ENCODE data around the gene FBXO27. TPM values are rescaled to one million over a fixed set of nuclear protein-coding genes. Genes with fewer than 3 reads are reported as not detected.

The FBXO27 gene
- total and polyA plus RNA-seq, 2 of the 8 experiments (the other 6 are each of a cell fraction or from before 2014, with no cell fraction given) = 10.9 to 25.5 TPM

- TF ChIP-seq, protein P1, sequence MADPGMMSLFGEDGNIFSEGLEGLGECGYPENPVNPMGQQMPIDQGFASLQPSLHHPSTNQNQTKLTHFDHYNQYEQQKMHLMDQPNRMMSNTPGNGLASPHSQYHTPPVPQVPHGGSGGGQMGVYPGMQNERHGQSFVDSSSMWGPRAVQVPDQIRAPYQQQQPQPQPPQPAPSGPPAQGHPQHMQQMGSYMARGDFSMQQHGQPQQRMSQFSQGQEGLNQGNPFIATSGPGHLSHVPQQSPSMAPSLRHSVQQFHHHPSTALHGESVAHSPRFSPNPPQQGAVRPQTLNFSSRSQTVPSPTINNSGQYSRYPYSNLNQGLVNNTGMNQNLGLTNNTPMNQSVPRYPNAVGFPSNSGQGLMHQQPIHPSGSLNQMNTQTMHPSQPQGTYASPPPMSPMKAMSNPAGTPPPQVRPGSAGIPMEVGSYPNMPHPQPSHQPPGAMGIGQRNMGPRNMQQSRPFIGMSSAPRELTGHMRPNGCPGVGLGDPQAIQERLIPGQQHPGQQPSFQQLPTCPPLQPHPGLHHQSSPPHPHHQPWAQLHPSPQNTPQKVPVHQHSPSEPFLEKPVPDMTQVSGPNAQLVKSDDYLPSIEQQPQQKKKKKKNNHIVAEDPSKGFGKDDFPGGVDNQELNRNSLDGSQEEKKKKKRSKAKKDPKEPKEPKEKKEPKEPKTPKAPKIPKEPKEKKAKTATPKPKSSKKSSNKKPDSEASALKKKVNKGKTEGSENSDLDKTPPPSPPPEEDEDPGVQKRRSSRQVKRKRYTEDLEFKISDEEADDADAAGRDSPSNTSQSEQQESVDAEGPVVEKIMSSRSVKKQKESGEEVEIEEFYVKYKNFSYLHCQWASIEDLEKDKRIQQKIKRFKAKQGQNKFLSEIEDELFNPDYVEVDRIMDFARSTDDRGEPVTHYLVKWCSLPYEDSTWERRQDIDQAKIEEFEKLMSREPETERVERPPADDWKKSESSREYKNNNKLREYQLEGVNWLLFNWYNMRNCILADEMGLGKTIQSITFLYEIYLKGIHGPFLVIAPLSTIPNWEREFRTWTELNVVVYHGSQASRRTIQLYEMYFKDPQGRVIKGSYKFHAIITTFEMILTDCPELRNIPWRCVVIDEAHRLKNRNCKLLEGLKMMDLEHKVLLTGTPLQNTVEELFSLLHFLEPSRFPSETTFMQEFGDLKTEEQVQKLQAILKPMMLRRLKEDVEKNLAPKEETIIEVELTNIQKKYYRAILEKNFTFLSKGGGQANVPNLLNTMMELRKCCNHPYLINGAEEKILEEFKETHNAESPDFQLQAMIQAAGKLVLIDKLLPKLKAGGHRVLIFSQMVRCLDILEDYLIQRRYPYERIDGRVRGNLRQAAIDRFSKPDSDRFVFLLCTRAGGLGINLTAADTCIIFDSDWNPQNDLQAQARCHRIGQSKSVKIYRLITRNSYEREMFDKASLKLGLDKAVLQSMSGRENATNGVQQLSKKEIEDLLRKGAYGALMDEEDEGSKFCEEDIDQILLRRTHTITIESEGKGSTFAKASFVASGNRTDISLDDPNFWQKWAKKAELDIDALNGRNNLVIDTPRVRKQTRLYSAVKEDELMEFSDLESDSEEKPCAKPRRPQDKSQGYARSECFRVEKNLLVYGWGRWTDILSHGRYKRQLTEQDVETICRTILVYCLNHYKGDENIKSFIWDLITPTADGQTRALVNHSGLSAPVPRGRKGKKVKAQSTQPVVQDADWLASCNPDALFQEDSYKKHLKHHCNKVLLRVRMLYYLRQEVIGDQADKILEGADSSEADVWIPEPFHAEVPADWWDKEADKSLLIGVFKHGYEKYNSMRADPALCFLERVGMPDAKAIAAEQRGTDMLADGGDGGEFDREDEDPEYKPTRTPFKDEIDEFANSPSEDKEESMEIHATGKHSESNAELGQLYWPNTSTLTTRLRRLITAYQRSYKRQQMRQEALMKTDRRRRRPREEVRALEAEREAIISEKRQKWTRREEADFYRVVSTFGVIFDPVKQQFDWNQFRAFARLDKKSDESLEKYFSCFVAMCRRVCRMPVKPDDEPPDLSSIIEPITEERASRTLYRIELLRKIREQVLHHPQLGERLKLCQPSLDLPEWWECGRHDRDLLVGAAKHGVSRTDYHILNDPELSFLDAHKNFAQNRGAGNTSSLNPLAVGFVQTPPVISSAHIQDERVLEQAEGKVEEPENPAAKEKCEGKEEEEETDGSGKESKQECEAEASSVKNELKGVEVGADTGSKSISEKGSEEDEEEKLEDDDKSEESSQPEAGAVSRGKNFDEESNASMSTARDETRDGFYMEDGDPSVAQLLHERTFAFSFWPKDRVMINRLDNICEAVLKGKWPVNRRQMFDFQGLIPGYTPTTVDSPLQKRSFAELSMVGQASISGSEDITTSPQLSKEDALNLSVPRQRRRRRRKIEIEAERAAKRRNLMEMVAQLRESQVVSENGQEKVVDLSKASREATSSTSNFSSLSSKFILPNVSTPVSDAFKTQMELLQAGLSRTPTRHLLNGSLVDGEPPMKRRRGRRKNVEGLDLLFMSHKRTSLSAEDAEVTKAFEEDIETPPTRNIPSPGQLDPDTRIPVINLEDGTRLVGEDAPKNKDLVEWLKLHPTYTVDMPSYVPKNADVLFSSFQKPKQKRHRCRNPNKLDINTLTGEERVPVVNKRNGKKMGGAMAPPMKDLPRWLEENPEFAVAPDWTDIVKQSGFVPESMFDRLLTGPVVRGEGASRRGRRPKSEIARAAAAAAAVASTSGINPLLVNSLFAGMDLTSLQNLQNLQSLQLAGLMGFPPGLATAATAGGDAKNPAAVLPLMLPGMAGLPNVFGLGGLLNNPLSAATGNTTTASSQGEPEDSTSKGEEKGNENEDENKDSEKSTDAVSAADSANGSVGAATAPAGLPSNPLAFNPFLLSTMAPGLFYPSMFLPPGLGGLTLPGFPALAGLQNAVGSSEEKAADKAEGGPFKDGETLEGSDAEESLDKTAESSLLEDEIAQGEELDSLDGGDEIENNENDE (IDR thresholded peaks at IDR 0.05; ENCODE audit: insufficient replicate concordance, low read length) = no peak
- TF ChIP-seq SIN3A (conservative IDR thresholded peaks at IDR 0.05 in 1 of 2, IDR thresholded peaks at IDR 0.05 in 1 of 2; ENCODE audit: low read depth in 1 of 2, low read length in 2 of 2) (no peak), KDM5A (IDR thresholded peaks at IDR 0.05; ENCODE audit: low read length) (no peak)
Measured at GRCh38 chr19:39053276-39054090, 21.1 kb upstream of the FBXO27 start (continued).

Data from H1 (cell line).